ENCODE results near the gene NSRP1.

- TF ChIP-seq, protein P1, sequence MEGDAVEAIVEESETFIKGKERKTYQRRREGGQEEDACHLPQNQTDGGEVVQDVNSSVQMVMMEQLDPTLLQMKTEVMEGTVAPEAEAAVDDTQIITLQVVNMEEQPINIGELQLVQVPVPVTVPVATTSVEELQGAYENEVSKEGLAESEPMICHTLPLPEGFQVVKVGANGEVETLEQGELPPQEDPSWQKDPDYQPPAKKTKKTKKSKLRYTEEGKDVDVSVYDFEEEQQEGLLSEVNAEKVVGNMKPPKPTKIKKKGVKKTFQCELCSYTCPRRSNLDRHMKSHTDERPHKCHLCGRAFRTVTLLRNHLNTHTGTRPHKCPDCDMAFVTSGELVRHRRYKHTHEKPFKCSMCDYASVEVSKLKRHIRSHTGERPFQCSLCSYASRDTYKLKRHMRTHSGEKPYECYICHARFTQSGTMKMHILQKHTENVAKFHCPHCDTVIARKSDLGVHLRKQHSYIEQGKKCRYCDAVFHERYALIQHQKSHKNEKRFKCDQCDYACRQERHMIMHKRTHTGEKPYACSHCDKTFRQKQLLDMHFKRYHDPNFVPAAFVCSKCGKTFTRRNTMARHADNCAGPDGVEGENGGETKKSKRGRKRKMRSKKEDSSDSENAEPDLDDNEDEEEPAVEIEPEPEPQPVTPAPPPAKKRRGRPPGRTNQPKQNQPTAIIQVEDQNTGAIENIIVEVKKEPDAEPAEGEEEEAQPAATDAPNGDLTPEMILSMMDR (IDR thresholded peaks at IDR 0.05), result no peak
- no peak for TF ChIP-seq POLR2A (IDR thresholded peaks at IDR 0.05)
Observed at GRCh38 chr17:30174556-30174955, 57.9 kb downstream of the NSRP1 start.
